HG03135 (cell line): ENCODE results near the gene PHYHD1.
"Not testable (repeated sequence)": the region's sequence is repeated elsewhere in the genome, so short reads cannot be mapped to it uniquely, and the experiment has no call there.

ENCODE experiments used
- ATAC-seq: cut with Tn5 transposase; IDR thresholded peaks from one replicate; pipeline ENCODE4 v1.9.1; 2021; ENCODE audit warnings: mild to moderate bottlenecking, moderate library complexity; ENCODE audit not compliant: unreplicated experiment

The PHYHD1 gene

DNA sequence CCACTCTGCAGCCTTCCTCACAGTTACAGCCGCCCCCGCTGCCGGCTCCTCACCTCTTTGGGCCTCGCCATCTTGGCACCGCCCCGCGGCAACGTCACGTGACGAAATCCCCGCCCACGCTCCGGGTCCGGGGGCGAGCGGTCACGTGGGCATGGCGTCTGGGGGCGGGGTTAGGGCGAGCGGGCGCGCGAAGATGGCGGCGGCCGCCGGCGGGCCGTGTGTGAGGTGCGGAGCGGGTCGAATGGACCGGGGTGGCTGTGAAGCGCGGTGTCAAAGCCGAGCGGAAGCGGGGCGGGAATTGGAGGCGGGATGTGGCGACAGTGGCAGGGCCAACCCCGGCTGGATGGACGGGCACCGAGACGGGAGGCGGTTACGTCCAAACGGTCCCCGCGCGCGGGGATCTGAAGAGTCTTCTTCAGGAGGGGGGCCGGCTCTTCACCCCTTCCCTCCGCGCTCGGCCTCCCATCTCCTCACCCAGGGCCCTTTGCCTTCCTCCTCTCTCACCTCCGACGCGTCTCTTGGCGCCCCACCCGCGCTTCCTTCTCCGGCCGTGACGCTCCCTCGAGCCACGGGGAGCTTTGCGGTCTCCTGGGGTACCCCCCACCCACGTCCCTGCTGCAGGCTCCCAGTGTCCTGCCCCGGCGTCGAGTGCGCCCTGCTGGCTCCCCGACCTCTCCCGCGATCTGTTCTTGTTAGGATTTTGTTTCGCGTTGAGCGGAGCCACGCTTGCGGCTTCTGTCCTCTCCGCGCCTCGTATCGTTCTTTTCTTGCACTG lies 26.9 kb downstream of the PHYHD1 start, which contains the start of the genes DOLK and NUP188:
Gene DOLK, minus strand, starts transcription at position 77 of the 775 bp plus-strand sequence. CDS start 300 bp downstream, outside the sequence.
Gene NUP188, plus strand, starts transcription at position 173 of the 775 bp plus-strand sequence. Its CDS starts 21 bp downstream, at position 194.
- ATAC-seq = peak; percentile 76

DNA sequence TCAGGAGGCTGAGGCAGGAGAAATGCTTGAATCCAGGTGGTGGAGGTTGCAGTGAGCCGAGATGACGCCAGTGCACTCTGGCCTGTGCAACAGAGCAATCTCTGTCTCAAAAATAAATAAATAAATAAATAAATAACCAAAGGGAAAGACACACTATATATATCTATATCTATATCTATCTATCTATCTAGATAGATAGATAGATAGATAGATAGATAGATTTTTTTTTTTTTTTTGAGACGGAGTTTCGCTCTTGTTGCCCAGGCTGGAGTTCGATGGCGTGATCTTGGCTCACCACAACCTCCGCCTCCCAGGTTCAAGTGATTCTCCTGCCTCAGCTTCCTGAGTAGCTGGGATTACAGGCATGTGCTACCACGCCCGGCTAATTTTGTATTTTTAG lies 40.6 kb downstream of the PHYHD1 start:
- ATAC-seq = not testable (repeated sequence)

- no peak for ATAC-seq
These were observed 48.7 kb downstream of the PHYHD1 start for GRCh38 chr9:128969491-128969890.

DNA sequence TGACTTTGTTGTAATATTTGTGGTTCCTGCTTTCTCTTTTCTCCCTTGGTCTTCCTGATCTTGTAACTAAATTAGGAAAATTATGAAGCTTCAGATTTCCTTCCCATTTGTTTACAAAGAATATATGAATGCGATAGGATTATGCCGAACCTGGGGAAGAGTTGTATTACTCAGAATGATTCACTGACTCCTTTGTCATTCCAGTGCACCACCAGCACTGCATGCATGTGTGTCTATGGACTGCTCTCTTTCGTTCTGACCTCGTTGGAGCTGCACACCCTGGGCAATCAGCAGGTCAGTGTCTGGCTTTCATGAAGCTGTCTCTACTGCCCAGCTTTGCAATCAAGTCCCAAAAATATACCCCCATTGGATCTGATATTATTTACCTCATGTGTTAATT lies 52.2 kb downstream of the PHYHD1 start:
- no peak for ATAC-seq

DNA sequence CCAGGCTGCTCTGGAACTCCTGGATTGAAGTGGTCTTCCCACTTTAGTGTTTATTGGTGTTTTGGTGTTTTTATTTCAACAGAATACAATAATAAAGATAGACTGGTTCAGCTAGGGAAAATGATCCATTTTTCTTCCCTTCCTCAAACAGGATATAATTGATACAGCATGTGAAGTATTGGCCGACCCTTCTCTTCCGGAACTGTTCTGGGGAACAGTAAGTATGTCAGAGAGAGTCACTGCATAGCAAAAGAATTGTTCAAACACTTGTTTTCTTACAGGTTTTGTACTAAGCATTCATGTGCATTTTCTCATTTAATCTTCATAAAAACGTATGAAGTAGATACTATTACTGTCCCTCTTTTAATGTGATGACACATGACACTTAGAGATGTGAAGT lies 58.3 kb downstream of the PHYHD1 start:
- ATAC-seq = no peak

GRCh38 chr9:128983536-128983935 lies 62.8 kb downstream of the PHYHD1 start:
- no peak for ATAC-seq

- ATAC-seq = no peak
These were observed 65.9 kb downstream of the PHYHD1 start for GRCh38 chr9:128986671-128987070.

- ATAC-seq = no peak
These were observed 67.0 kb downstream of the PHYHD1 start for GRCh38 chr9:128987805-128988204.
